Superior temporal gyrus (tissue), 1 donor: ENCODE data around the gene GCNT2.
"Not testable (repeated sequence)": the region's sequence is repeated elsewhere in the genome, so short reads cannot be mapped to it uniquely, and the experiment has no call there.

ENCODE experiments used
- DNase-seq: peaks from one replicate; pipeline ENCODE4 v3.0.0-alpha.2; 2016; ENCODE audit errors: extremely low spot score

Gene GCNT2

DNA sequence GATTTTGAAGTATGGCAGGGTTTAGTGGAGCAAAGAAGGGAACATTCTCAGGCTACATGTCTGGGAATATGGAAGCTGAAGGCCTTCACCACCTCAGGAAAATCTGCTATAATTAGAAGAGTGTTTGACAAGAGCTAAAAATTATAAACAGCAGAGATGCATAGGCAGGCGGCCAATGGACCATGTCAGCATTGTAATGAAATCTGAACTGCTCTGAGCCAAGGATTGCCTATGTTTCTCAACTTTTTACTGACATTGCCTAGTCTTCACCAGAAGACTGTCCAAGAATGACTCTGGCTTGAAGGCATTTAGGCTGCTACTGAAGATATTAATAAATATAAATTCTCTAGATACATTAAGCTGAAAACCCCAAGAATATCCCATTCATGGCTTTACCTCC, 89.1 kb downstream of the GCNT2 start:
- no peak for DNase-seq

DNA sequence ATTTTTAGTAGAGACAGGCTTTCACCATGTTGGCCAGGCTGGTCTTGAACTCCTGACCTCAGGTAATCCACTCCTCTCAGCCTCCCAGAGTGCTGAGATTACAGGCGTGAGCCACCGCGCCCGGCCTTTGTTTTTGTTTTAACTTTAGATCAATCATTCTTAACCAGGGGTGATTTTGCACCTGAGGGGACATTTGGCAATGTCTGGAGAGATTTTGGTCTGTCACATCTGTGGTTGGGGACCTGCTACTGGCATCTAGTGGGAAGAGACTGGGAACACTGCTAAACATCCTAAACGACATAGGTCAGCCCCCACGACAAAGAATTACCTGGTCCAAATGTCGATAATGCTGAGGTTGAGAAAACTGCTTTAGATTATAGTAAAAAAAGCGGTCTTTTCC, 91.0 kb downstream of the GCNT2 start:
- no peak for DNase-seq

DNA sequence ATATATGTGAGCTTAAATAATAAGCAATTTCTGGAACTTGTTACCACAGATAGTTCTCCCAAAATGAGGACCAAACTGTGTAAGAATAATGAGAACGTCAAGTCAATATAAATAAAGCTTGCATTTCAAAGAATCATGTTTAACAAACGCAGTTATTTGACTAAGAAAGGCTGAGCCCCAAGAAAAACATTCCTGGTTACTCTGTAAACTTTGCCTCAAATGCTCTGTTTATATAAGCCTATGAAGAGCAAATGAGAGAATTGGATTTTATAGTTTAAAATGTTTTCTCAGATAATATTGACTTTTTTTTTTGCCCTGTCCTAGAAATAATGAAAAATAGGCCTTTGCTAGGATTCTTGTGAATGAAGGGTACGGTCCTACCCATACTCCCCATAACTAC, 91.9 kb downstream of the GCNT2 start:
- DNase-seq, result no peak

DNA sequence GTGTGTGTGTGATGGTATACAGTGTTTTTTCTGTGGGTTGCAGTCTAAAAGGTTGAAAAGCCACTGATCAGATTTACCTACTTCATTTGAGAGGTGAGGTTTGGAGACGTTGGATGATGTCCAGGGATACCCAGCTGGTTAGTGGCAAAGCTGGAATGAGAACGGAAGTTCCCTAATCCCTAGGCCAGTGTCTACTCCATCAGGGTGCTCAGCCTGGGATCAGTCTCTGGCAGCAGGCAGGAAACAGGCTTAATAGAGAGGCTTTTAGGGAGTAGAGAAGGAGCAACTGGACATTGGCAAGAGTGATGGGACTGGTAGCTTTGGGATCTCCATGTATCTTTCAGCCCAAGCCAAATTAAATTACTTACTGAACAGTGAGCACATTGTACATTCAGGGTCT, 92.6 kb downstream of the GCNT2 start:
- DNase-seq, result no peak

DNA sequence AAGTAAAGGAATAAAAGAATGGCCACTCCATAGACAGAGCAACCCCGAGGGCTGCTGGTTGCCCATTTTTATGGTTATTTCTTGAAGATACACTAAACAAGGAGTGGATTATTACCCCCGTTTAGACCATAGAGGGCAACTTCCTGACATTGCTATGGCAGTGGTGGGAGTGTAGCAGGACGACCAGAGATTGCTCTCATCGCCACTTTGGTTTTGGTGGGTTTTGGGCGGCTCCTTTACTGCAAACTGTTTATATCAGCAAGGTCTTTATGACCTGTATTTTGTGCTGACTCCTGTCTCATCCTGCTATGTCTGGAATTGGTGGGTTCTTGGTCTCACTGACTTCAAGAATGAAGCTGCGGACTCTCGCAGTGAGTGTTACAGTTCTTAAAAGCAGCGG, 94.5 kb downstream of the GCNT2 start:
- DNase-seq, result no peak

DNA sequence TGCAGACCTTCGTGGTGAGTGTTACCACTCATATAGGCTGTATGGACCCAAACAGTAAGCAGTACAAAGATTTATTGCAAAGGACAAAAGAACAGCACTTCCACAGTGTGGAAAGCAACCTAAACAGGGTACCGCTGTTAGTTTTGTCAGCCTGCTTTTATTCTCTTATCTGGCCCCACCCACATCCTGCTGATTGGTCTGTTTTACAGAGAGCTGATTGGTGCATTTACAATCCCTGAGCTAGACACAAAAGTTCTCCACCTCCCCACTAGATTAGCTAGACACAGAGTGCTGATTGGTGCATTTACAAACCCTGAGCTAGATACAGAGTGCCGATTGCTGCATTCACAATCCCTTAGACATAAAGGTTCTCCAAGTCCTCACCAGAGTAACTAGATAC, 95.1 kb downstream of the GCNT2 start:
- DNase-seq, result not testable (repeated sequence)

DNA sequence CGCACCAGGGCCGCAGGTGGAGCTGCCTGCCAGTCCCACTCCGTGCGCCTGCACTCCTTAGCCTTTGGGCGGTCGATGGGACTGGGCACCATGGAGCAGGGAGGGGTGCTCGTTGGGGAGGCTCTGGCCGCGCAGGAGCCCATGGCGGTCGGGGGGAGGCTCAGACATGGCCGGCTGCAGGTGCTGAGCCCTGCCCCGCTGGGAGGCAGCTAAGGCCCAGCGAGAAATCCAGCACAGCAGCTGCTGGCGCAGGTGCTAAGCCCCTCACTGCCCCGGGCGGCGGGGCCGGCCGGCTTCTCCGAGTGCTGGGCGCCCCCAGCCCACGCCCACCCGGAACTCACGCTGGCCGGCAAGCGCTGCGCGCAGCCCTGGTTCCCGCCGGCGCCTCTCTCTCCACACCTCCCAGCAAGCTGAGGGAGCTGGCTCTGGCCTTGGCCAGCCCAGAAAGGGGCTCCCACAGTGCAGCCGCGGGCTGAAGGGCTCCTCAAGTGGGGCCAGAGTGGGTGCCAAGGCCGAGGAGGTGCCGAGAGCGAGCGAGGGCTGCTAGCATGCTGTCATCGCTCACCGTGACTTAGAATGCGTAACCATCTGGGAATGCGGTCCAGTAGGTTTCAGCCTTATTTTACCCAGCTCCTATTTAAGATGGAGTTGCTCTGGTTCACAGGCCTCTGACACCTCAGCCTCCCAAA, 96.0 kb downstream of the GCNT2 start:
- no peak for DNase-seq

DNA sequence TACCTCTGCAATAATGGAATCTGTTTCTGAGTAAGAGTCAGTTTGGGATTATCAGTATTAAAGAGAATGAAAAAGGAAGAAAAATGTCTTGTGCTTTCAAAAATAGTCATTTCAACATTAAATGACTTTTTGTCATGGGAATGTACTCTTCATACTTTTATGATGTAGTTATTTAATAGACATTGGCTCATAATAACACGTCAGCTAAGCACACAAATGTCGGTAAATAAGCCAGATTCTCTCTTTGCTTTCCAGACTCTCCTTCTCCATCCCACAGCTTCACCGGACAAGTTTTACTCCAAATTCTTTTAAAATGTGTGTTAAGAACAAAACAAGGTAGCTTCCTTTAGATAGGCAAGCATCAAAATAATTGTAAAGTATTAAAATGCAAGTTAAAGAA, 97.3 kb downstream of the GCNT2 start:
- DNase-seq, result no peak

DNA sequence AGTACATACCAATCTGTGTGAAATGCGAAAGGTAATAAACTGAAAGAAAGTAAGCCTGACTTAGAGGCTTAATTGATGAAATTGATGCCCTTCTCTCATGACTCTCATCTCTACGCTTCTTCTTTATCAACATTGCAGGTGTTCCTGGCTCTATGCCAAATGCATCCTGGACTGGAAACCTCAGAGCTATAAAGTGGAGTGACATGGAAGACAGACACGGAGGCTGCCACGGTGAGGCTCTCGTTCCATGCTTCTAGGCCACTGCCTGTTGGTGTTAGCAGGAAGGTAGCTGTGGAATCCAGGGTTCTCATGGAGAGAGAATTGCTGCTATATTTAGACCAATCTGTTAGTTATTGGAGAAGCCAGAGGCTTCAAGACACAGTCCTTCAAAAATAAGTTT, 100.1 kb downstream of the GCNT2 start:
- DNase-seq, result no peak

DNA sequence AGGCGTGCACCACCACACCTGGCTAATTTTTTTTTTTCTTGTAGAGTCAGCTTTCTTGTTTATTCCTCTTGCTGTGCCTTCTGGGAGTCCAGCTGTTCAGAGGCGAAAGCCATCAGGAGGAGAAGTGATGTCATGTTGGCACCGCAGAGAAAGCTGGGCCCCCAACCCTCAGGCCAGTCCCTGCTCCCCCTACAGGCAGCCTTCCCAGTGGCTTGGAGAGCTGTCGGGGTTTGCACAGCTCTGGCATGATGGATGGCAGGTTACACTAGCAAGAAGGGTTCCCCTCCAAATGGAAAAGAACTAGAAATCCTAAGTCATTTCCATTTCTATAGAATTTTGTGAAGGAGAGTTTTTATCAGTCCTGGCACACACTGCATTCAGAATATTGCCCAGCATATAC, 100.7 kb downstream of the GCNT2 start:
- DNase-seq, result no peak

DNA sequence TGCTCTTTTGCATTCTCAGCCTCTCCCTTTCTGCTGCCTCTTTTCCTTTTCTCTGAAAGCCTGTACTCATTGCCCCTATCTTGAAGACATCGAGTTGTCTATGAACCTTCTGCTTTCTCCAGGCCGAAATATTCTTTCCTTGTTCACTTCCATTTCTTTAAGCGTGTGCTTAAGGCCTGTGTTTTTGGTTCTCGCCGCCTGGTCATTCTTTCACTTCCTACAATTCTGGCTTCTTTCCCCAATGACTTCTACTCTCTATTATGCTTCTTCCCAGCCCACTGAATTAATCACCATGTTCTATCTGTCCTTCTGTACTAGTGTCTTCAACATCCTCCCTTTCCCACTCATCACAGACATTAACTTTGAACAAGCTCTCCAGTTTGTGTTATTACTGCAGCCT, 103.7 kb downstream of the GCNT2 start:
- DNase-seq, result no peak

DNA sequence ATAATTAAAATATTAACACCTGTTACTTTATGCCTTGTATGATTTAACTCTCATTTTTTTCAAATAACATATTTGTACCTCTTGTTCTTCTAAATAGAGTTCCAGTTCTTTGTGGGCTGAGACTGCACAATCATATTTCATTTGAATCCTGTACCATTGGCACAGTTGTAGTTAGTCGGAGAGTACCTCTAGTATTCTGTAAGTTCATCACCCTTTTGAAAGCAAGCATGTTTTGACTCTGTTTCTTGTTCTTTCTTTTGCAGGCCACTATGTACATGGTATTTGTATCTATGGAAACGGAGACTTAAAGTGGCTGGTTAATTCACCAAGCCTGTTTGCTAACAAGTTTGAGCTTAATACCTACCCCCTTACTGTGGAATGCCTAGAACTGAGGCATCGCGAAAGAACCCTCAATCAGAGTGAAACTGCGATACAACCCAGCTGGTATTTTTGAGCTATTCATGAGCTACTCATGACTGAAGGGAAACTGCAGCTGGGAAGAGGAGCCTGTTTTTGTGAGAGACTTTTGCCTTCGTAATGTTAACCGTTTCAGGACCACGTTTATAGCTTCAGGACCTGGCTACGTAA, 105.1 kb downstream of the GCNT2 start:
- DNase-seq, result no peak

DNA sequence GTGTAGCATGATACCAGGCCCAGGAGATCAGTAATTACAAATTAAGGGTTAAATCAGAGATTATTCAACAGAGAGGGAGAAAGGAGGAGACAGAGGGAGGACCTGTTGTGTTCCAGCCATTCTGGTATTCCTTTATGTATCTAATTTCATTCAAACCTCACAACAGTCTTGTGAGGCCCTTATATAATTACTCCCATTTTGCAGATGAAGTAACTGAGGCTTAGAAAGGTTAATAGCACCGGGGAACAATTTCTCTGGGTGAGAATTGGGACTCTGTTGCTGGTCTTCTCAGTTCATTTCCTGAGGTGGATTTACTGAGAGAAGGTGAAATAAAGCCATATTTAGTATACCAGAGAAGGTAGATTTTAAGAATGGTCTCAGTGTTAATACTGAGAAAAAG, 106.6 kb downstream of the GCNT2 start:
- DNase-seq, result no peak

DNA sequence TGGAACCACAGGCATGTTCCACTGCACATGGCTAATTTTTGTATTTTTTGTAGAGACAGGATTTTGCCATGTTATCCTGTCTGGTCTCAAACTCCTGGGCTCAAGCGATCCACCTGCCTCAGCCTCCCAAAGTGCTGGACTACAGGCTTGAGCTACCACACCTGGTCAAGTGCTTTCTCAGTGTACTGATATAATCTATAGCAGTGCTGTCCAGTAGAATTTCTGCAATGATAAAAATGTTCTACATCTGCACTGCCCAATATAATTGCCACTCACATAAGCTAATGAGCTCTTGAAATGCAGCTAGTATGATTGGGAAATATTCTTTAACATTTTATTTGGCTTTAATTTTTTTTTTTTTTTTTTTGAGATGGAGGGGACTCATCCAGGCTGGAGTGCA, 109.0 kb downstream of the GCNT2 start:
- DNase-seq, result no peak

DNA sequence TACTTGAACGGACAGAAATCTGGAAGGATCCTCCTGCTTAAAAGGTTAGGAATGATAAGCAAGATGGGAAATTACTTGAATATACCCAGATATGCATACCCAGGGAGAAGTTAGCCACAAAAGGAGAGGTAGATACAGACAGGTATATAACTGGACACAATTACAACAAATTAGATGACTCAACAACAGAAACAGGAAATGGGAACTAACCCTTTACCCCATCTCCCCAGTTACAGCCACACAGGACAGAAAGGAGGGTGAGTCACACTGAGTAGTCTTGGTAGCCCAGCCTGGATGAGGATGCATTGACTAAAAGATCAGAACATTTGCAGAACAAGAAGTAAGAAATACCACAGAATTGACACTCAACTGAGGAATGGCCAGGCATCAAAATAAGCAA, 112.1 kb downstream of the GCNT2 start:
- no peak for DNase-seq

DNA sequence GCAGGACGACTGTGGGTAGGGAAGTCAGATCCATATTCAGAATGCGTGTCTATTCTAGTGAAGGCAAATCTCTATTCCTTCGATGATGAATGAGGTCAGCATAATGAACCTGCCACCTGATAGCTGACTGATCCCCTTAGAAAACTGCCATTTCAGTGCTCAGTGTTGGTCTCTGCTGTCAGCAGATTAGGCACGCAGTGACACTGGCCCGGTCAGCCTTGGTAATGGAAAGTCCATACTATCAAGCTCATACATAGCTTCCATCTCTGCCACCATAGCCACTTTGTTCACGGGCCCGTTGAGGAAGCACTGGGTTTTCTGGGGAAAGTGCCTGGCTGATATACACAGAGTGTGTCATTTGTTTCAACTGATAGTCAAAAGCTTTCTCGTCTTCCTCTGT, 119.3 kb downstream of the GCNT2 start:
- no peak for DNase-seq

DNA sequence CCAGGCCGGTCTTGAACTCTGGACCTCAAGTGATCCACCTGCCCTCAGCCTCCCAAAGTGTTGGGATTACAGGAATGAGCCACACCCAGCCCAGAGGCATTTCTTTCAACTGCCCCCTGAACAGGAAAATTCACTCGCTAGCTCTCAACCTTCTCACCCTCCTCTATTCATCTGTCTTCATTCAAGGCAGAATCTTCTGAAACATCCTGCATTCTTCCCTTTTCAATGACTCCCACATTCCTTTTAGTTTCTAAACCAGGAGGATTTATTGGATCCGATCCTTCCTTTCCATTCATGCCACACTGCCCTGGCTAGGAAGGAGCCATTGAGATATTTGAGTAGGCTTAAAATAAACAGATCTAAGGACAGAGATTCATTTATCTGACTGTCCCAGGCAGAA, 120.4 kb downstream of the GCNT2 start:
- no peak for DNase-seq

DNA sequence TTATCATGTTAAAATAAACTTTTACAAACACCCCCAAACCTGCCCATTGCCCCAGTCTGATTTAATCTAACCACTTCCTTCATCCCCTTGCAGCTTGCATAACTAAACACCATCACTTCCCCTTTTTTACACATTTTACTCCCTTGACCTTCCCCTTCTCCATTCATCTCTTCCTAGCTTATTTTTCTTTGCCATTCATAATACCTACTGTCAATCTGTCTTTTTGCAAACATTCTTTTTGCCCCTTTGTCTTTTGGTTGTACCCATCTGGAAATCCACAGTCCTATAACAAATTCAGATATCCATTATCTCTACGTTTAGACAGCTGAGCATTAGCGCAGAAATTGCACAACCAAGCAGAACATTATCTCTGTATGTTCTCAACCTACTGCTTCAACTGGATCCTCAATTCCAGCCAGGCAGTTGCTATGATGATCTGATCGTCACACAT, 122.1 kb downstream of the GCNT2 start:
- DNase-seq, result no peak

DNA sequence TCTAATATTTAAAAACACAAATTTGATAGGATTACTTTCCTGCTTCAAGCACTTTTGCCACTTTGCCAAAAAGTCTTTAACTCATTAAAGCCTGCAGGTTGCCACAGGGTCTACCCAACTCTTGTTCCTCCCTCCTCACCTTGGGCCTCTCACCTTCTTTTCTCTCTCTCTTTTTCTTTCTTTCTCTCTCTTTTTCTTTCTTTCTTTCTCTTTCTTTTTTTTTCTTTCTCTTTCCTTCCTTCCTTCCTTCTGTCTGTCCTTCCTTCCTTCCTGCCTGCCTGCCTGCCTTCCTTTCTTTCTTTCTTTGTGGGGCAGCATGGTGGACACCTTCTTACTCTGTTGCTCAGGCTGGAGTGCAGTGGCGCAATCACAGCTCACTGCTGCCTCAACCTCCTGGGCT, 123.1 kb downstream of the GCNT2 start:
- DNase-seq, result no peak

DNA sequence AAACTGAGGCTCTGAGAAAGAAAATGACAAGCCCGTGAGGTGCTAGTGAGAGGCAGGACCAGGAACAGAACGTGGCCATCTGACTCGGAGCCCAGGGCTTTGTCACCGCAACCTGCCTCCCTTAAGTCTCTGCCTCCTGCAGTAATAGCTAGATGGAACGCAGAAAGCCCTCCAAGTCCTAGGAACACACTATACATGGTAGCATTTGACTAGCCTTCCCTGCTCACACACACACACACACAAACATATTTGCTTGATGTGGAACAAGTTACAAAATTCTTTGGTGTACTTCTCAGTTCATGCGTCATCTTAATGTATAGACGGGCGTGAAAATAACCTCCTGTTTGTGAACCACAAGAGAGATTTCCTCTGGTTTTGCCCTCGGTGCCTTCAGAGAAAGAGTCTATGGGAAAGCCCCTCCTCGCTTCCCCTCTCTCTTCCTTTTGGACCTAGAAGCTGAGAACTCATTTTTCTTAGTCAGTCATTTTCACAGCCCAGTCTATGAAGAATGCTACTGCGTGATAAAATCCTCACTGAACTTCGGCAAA, 134.4 kb downstream of the GCNT2 start:
- DNase-seq, result no peak

DNA sequence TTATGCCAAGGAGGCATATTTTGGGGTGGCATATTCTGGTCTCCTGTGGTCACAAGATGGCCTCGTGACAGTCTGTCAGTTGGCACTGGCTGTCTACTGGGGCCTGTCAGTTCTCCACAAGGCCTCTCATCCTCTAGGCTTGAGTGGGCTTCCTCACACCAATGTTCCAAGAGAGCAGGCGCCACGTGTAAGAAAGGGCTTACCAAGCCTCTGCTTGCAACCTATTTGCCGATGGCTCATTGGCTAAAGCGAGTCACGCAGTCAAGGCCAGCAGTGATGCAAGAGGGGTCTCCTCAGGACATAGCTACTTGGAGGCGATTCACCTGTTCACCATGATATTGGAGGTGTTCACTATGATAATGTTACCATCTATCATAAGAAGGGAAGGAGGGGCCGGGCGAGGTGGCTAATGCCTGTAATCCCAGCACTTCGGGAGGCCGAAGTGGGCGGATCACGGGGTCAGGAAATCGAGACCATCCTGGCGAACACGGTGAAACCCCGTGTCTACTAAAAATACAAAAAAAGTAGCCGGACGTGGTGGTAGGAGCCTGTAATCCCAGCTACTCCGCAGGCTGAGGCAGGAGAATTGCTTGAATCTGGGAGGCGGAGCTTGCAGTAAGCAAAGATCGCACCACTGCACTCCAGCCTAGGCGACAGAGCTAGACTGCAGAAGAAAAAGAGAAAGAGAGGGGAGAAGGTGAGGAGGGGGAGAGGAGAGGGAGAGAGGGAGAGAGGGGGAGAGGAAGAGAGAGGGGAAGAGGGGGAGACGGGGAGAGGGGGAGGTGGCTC, 138.0 kb downstream of the GCNT2 start:
- DNase-seq, result no peak

DNA sequence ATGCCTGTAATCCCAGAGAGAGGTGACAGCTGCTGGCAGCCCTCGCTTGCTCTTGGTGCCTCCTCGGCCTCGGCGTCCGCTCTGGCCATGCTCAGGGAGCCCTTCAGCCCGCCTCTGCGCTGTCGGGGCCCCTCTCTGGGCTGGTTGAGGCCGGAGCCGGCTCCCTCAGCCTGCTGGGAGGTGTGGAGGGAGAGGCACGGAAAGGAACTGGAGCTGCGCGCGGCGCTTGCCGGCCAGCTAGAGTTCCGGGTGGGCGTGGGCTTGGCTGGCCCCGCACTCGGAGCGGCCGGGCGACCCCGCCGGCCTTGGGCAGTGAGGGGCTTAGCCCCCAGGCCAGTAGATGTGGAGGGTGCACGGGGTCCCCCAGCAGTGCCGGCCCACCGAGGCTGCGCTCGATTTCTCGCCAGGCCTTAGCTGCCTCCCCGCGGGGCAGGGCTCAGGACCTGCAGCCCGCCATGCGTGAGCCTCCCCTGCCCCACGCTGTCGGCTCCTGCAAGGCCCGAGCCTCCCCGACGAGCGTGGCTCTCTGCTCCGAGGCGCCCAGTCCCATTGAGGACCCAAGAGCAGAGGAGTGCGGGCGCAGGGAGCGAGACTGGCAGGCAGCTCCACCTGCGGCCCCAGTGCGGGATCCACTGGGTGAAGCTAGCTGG, 138.7 kb downstream of the GCNT2 start:
- no peak for DNase-seq
